DMS153 treated with DMSO at 0.1 percent for 48 hours (cell line): Measurements from ENCODE around the gene PPM1H.
"Not testable (repeated sequence)": the region's sequence is repeated elsewhere in the genome, so short reads cannot be mapped to it uniquely, and the experiment has no call there.

Experiments used
- DNase-seq: peaks from one replicate; lab custom pipeline; 2025; ENCODE audit not compliant: unreplicated experiment; lab: John Stamatoyannopoulos, UW

The PPM1H gene

DNA sequence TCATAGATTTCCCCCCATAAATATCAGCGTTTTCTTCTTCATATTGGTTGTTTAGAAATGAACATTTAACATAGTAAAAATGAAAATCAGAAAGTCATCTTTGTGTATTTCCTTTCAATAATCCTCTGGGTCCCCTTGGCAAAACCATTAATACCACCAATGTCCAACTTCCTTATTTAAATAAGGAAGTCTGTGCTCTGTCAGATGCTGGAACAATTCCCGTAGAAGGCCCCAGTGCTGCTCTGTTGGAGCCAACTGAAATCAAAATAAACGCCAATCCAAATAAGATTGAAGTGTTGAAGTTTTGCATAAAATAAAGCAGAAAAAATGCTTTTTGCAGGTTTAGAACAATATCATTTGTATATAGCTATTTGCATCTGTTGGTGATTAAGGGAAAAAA, 93.1 kb downstream of the PPM1H start:
- no peak for DNase-seq

DNA sequence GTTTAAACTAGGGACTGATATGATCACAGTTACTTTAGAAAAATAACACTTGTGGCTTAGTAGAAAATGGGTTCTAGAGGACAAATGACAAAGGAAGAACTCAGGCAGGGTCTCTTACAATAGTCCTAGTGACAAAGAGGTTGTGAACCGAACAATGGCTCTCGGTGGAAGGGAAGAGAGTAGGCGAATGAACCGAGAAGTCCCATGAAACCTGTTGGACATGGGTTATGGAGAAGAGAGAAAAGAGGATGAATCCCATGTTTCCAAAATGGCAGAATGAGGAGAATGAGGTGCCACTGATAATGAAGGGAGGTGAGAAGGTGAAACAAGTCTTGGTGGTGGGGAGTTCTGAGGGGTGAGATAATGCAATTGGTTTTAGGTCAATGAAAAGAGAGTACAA, 94.1 kb downstream of the PPM1H start:
- DNase-seq, result no peak

DNA sequence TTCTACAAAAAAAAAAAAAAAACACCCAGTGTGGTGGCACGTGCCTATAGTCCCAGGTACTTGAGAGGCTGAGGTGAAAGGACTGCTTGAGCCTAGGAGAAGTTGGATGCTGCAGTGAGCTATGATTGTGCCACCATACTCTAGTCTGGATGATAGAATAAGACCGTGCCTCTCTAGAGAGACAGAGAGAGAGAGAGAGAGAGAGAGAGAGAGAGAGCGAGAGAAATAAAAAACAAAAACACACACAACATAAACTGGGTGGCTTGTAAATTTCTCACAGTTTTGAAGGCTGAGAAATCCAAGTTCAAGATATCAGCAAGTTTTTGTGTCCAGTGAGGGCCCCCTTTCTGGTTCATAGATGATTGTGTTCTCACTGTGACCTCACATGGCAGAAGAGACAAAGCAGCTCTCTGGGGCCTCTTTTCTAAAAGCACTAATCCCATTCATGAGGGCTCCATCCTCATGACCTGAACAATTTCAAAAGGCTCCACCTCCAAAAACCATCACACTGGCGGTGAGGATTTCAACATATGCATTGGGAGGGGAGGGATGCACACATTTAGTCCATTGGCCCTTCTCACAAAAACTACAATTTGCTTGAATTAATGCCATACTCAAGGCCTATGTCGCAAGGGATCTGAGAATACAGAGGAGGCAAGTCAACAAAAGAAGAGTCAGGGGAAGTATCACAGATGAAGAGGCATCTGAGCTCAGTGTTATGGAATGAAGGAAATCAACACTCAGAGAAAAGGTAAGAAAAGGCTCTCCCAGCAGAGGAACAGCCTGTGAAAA, 94.9 kb downstream of the PPM1H start:
- no peak for DNase-seq

DNA sequence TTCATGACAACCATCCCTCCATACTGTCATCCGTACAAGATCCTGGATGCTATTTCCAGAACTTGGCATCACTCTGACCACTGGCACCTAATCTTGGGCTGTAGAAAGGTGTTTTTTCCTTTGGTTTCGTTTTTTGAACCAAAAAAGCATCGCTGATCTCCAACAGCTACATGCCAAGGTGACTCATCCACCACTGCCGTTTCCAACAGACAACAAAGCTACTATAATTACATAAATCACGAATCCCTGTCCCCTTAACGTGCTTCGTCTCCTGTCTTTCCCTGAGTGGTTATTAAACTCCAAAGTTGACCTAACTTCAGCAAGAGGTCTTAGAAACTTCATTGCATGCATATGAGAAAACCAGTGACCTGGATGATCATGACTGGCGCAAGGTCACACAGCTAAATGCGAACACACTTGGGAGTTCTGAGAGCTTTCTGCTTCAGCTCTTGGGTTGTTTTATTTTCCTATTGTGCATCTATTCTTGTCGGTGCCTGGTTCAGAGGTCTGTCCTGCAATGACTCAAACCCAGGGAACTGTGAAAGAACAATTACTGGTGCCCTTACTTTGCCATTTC, 99.9 kb downstream of the PPM1H start:
- DNase-seq, result no peak

DNA sequence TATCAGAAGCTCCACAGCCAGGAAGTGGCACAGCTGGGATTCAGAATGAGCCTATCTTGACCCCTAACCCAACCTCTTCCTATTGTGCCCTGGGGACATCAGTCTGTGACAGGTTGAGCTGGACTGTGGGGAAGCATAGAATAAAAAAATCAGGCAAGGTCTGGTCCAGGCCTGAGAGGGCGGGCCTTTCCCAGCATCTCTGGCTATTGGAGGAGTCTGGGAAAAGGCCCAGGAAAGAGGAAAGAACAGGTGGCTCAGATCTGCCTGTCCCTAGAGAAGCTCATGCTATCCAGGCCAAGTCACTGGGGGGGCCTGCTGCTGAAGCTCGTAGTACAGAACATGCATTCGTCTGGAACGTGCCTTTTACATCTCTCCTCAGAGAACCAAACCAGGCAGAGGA, 100.5 kb downstream of the PPM1H start:
- DNase-seq, result no peak

DNA sequence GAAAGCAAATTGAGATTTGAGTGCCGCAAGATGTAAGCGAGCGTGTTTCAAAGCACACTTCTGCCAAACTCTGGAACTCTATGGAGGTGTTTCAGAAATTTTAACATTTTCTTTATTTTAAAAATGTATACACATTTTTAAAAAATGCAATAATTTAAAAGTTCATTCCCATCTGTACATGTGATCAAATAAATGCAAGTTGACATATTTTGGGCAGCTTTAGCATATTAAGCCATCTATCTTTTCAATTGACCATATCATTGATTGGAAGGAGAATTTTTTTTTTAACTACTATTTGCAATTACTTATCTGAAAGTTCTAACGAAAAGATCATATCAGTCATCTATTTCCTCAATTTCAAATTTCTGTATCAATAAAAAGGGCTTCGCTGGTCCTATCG, 101.3 kb downstream of the PPM1H start:
- DNase-seq, result no peak

DNA sequence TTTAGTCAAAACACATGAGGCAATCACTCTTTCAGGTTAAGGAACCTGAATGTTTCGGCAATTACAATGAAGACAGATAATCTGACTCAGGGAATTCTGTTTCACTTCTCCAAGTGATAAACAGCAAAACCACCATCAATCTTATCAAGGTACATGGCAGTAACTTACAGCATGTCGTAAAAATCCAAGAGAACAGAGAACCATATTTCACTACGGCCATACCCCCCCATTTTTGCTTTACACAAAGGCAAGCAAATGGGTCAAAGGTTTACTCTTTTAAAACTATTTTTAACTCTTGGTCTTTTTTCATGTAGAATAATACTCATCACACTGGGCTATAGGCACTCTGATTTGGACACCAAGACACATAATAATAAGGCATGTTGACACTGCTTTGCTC, 102.4 kb downstream of the PPM1H start:
- no peak for DNase-seq

DNA sequence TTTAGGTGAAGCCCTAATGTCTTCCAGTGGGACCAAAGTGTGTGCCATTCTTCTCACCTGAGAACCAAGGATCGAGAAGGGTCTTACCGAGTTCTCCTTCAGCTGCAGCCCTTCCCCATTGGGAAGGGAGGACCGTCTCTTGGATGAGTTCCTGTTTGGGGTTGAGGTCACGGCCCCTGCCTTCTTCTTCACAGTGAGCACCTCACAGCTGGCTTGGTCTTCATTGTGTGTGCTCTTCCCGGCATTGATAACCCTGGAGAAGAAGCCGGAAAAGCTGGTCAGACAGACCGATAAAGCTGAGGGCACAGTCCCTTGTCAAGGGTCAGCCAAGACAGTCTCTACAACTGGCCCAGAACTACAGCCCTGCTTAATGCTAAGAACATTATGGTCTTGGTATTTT, 102.9 kb downstream of the PPM1H start:
- no peak for DNase-seq

DNA sequence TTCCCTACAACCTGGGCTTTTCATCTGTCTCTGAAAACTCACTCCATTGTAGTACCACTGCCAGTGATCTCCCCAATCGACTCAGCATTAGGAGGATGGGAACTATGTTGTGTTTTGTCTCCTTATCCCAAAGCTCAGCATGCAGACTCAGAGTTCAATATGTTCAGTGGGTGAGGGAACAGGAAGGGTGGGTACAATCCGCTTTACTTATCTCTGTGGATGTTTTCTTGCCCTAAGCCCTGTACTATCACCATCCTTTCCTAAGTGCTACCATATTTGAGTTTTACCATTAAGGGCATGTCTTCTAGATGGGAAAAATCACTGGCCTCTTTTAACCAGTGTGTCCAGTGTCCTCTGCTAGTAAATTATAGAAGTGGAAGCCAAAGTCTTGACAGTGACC, 107.1 kb downstream of the PPM1H start:
- no peak for DNase-seq

DNA sequence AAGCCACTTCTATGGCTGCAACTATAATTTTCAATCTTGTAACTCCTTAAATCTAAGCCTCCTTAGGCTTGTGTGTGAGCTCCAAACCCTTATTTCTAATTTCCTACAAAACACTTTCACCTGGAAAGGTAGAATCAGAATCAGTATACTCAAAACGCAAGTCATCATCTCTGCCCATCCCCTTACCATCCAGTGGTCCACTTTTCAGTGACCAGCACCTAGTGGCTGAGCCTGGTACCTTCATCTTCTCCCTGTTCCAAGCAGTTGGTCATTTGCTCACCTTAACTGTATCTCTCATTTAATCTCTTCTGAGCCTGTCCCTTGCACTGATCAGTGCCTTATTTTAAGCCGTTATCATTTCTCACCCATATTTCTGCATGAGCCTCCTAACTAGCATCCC, 107.9 kb downstream of the PPM1H start:
- no peak for DNase-seq

DNA sequence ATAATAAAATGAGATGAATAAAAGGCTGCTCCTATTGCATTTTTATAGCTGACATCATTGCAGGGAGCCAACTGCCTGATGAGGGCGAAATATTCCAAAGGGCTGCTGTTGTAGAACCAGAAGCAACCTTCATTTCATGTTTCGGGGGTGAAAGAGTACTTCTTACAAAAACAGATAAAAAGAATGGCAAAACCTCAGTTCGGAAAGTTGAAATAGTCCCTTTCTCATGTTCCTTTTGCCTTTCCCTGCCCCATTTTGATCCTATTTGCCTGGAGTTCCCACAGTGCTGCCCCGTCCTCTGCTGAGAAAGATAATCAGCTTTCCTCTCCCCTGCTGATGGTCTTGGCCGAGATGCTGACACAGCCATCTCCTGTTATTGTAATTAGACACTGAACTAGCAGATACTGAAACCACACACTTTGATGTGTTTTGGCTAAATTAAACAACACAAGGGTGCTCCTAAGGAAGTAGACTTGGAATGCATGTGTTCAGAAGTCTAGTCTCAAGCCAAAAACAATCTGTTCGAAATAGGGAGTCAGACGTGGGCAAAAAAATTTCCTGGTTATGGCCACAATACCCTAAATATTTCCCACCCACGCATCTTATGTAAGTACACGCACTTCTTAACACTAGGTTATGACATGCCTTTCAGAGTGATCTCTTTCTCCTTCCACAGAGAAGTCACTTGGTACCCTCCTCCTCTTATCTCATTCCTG, 117.2 kb downstream of the PPM1H start:
- DNase-seq, result no peak

DNA sequence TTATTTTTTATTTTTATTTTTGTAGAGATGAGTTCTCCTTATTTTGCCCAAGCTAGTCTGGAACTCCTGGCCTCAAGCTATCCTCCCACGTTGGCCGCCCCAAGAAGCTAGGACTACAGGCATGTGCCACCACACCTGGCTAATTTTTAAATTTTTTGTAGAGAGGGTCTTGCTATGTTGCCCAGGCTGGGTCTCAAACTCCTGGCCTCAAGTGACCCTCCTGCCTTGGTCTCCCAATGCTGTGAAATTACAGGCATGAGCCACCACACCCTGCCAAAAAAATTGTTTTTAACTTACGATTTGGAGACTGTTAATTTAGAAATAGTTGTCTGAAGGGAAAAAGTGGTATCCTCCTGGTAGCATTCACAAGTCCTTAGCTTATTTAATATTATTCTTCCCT, 120.7 kb downstream of the PPM1H start:
- no peak for DNase-seq

DNA sequence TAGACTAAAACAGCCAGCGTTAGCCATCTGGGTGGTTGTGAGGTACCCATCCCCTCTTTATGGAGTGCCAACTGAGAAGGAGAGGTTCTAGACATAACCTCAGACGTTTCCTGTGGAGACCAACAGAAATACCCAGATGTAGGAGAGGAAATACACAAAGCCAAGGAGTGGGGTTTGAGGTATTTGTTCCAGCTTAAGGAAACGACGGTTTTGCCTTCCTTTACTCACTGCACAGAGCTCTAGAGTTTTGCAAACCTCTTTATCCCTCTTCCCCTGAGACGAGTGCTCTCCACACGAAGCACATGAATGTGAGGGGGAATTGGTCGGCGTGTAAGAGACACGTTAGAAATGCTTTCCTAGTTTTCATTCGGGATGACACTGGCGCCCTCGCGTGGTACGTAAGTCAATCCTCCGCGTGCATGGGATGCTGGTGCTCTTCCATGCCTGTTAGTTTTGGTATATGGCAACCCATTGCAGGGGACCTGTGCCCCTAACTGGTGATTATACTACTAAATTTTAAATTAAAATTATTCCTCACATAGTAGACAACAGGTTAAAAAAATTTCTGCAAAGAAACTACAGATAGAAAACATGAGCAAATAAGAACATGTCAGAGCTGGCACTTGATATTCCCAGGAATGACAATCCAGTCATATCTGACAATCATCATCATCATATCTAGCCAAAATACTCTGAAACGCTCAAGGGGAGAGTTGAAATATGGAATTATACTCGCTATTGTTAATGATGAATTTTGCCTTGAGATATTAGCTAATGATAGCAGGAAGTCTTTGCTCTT, 121.7 kb downstream of the PPM1H start:
- no peak for DNase-seq

DNA sequence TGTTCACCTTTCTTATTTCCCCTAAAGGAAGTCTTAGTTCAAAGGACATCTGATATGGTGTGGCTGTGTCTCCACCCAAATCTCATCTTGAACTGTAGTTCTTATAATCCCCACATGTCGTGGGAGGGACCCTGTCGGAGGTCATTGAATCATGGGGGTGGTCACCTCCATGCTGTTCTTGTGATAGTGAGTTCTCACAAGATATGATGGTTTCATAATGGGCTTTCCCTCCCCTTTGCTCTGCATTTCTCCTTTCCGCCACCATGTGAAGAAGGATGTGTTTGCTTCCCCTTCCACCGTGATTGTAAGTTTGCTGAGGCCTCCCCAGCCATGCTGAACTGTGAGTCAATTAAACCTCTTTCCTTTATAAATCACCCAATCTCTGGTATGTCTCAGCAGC, 123.5 kb downstream of the PPM1H start:
- not testable (repeated sequence) for DNase-seq

DNA sequence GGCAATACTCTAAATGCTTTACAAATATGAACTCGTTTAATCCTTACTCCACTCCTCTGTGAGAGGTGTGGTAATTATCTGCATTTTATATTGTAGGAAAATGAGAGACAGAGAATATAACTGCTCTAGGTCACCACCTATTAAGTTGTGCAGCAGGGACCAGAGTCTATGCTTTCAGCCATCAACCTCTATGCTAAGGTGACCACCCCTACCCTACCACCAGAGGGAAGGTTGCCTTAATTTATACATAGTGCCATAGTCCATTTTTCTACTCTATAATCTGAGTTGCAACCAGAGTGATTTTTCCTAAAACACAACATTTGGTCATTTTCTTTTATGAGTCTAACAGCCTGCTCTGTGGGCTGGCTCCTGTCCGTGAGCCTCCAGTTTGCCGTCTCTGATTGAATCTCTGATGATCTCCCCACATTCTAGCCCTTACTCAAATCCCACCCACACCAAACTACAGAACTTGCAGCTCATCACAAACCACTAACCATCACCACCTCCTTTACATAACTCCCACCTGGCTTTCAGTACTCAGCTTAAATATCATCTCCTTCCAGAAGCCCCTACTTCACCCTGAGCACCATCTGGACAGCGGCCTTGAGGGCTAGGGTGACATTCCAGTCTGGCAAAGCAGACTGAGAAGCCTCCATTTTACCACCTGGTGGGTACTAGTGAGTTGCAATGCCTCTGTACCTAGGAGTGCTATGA, 126.6 kb downstream of the PPM1H start:
- no peak for DNase-seq

DNA sequence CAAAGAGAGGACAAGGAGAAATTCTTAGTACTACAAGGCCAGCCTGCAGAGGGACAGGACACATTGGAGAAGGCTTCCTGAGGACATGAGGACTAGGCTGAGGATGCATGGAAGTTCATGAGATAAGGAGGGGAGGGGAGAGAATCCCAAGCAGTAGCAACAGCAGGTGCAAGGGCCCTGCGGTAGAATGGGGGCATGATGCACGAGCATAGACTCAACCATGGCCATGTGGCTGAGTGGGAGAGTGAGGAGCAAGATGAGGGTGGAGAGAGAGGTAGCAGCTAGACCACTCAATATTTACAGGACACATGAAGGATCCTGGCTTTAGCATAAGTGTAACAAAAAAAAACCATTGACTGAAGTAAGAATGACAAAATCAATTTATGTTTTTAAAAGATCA, 128.1 kb downstream of the PPM1H start:
- no peak for DNase-seq

DNA sequence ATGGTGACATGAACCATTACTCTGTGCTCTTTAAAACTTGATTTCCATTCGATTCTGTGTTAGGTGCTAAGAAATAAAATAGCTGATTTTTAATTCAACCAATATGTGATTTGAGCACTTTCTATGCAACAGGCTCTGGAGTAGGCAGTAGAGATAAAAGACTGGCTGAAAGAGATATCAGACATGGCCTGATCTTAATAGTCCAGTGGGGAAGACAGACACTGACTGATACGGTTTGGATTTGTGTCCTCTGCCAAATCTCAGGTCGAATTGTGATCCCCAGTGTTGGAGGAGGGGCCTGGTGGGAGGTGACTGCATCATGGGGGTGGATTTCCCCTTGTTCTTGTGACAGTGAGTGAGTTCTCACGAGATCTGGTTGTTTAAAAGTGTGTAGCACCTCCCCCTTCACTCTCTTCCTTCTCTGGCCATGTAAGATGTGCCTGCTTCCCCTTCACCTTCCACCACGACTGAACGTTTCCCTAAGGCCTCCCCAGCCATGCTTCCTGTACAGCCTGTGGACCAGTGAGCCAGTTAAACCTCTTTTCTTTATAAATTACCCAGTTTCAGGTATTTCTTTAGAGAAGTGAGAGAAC, 128.6 kb downstream of the PPM1H start:
- no peak for DNase-seq

DNA sequence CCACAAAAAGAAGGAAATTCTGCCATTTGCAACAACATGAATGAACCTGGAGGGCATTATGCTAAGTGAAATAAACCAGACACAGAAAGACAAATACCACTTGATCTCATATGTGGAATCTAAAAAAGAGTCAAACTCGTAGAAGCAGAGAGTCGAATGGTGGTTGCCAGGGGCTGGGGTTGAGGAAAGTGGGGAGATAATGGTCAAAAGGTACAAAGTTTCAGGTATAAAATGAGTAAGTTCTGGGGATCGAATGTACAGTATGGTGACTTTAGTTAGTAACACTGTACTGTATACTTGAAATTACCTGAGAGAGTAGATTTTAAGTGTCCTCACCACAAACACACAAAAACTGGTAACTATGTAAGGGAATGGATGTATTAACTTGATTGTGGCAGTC, 129.4 kb downstream of the PPM1H start:
- DNase-seq, result no peak

DNA sequence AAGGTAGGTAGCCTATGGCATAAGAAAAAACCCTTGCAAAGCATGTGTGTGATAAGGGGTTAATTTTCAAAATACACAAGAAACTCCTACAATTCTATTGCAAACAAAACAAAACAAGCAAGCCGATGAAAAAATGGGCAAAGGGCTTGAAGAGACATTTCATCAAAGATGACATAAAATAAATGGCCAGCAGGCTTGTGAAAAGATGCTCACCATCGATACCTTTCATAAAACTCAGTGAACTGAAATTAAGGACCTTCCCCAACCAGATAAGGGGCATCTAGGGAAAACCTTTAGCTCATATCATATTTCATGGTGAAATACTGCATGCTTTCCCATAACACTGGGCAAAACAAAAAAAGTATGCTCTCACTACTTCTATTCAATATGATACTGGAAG, 131.2 kb downstream of the PPM1H start:
- DNase-seq, result no peak

DNA sequence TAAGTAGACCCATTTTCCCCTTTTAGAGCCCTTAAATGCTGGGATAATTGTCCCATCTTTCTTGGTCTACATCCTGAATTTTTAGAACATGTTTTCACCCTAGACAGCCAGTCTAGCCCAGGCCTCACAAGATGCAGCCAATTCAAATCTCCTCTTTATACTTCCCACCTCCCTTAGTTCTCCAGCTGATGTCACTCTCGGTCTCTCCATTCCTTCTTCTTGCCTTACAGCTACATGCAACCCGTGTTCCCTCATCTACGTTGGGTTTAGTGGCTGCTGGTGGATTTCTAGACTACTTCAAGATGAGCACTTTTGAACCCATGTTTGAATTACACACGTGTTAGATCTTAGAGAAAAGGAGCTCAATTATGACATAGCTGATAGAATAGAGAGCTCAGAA, 132.0 kb downstream of the PPM1H start:
- DNase-seq, result no peak

DNA sequence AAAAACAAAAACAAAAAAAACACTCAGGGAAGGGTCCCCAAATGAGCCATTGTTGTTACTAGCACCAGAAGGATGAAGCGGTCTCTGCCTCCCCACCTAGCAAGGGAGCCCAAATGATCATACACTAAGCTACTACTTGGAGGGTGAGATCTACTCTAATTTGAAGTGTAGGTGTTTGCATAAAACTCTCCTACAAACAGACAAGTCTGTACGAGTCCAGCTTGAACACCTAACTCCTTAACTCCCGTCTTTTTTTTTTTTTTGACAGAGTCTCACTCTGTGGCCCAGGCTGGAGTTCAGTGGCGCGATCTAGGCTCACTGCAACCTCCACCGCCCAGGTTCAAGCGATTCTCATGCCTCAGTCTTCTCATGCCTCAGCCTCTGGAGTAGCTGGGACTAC, 132.6 kb downstream of the PPM1H start:
- DNase-seq, result no peak
